A549 treated with ZK216348 at 1 μM for 4 hours (cell line): Measurements from ENCODE around the gene HS6ST1. TPM values are rescaled to one million over a fixed set of nuclear protein-coding genes. Genes with fewer than 3 reads are reported as not detected.

Source experiments
- total RNA-seq: library from RNA; stranded (reverse); fragments of 200-300 nt; extraction: Qiagen RNA extraction; gene quantifications from 5 replicates; pipeline ENCODE4 v1.2.3, GENCODE V29; 2022; ENCODE audit warnings: low read depth

Gene HS6ST1, protein sequence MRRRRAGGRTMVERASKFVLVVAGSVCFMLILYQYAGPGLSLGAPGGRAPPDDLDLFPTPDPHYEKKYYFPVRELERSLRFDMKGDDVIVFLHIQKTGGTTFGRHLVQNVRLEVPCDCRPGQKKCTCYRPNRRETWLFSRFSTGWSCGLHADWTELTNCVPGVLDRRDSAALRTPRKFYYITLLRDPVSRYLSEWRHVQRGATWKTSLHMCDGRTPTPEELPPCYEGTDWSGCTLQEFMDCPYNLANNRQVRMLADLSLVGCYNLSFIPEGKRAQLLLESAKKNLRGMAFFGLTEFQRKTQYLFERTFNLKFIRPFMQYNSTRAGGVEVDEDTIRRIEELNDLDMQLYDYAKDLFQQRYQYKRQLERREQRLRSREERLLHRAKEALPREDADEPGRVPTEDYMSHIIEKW
- 7.3 to 14.0 TPM (median 13.5 TPM) in 5 replicates for total RNA-seq

GRCh38 chr2:128318776-128319464 lies at the start of gene HS6ST1:
TSS of gene HS6ST1 (minus strand) at chr2:128318868. CDS start at chr2:128318563, 305 bp downstream.

Other genes with a start within 250 kb of the HS6ST1 start
- gene UGGT1, start 227.7 kb downstream of the HS6ST1 start, total RNA-seq, result 16.4 to 25.7 TPM (median 23.3 TPM) in 5 replicates